ENCODE results near the gene ZNF557. TPM values are rescaled to one million over a fixed set of nuclear protein-coding genes. Genes with fewer than 3 reads are reported as not detected.
"Not testable (repeated sequence)": the region's sequence is repeated elsewhere in the genome, so short reads cannot be mapped to it uniquely, and the experiment has no call there.

ZNF557 gene
- total RNA-seq = 10 to 100 TPM; 15.8 to 17.4 TPM
- polyA plus RNA-seq (2013, experiment 1 of 2) = 5.3 TPM
- 5.6 TPM for polyA plus RNA-seq (2013, experiment 2 of 2)
- total RNA-seq = 27.8 to 124 (median 68.7) reads per million in 172 experiments

- H3K9me3 ChIP-seq (ENCODE audit: control insufficient read depth in 1 of 2, insufficient read depth in 1 of 2, low read length in 2 of 2) = peaks cover 0 to 6% of the 10 kb centered on the region in 2 experiments
- no peak for TF ChIP-seq CTCF (IDR thresholded peaks at IDR 0.05)
- H3K4me1 ChIP-seq (ENCODE audit: insufficient read depth, low read length) = peaks cover 21% of the 10 kb centered on the region
- Mint-ChIP-seq H3K27me3 (no peaks in the 10 kb centered on the region), H3K4me1 (ENCODE audit: low read depth) (peaks cover 23% of the 10 kb centered on the region), H3K4me3 (peak within 1 kb of the TSS; percentile 96), H3K9me3 (no peaks in the 10 kb centered on the region), H3K36me3 (ENCODE audit: low read depth) (peaks cover 43% of the 10 kb centered on the region), H3K27ac (peak within 1 kb of the TSS; percentile 91)
- POLR2A ChIA-PET = interaction anchor here (0.6 to 3.1 kb wide), 32 partner anchors 11 to 1349 kb away, joined by 3 to 55 read pairs (median 4); partner anchors contain the start of genes ALKBH7, ARHGEF18, CATSPERD and GPR108
- DNase-seq = peak; percentile 98 to 100 (median 99)
- peak within 1 kb of the TSS; percentile 85 to 89 for H3K27ac ChIP-seq (ENCODE audit: low read depth in 1 of 2, low read length in 2 of 2)
- no peaks in the 10 kb centered on the region for H3K27me3 ChIP-seq (ENCODE audit: control insufficient read depth in 1 of 2, insufficient read depth in 2 of 2, low read length in 2 of 2)
- CTCF ChIA-PET = interaction anchor here (0.9 to 1.2 kb wide), 3 partner anchors 33 to 800 kb away, joined by 3 read pairs; no protein-coding TSS in a partner anchor
- intact Hi-C loops (cut with DNase I, micrococcal nuclease) = no loop called here
- peaks cover 30% of the 10 kb centered on the region for H3K36me3 ChIP-seq (ENCODE audit: insufficient read depth, low read length)
- peak within 1 kb of the TSS; percentile 88 for H3K4me3 ChIP-seq (ENCODE audit: low read length)
- ATAC-seq (ENCODE audit: poor library complexity) = peak; percentile 95
These were observed at the start of gene ZNF557 for GRCh38 chr19:7069042-7069903. Gene ZNF557, plus strand, starts transcription at chr19:7069703. Its CDS starts 5,372 bp downstream, at chr19:7075075.

GRCh38 chr19:7021331-7021730 lies 48.2 kb upstream of the ZNF557 start, which contains the start of gene MBD3L2B:
Gene MBD3L2B, minus strand, starts transcription at chr19:7021431. Its CDS starts 34 bp downstream, at chr19:7021397.
- H3K4me3 ChIP-seq (ENCODE audit: low read length); DNase-seq; H3K36me3 ChIP-seq (ENCODE audit: insufficient read depth, low read length); H3K4me1 Mint-ChIP-seq (ENCODE audit: low read depth); ATAC-seq (ENCODE audit: poor library complexity); H3K4me1 ChIP-seq (ENCODE audit: insufficient read depth, low read length); intact Hi-C loops (cut with DNase I, micrococcal nuclease); H3K27ac Mint-ChIP-seq; CTCF ChIA-PET; H3K9me3 ChIP-seq (ENCODE audit: control insufficient read depth in 1 of 2, insufficient read depth in 1 of 2, low read length in 2 of 2); H3K9me3 Mint-ChIP-seq; H3K36me3 Mint-ChIP-seq (ENCODE audit: low read depth); H3K27ac ChIP-seq (ENCODE audit: low read depth in 1 of 2, low read length in 2 of 2); H3K4me3 Mint-ChIP-seq; H3K27me3 ChIP-seq (ENCODE audit: control insufficient read depth in 1 of 2, insufficient read depth in 2 of 2, low read length in 2 of 2); POLR2A ChIA-PET; H3K27me3 Mint-ChIP-seq: not testable (repeated sequence)

GRCh38 chr19:7028790-7029189 lies 40.7 kb upstream of the ZNF557 start:
- H3K27me3 ChIP-seq (ENCODE audit: control insufficient read depth in 1 of 2, insufficient read depth in 2 of 2, low read length in 2 of 2); H3K27ac ChIP-seq (ENCODE audit: low read depth in 1 of 2, low read length in 2 of 2); H3K36me3 Mint-ChIP-seq (ENCODE audit: low read depth); H3K4me1 ChIP-seq (ENCODE audit: insufficient read depth, low read length); H3K27me3 Mint-ChIP-seq; H3K27ac Mint-ChIP-seq; ATAC-seq (ENCODE audit: poor library complexity); intact Hi-C loops (cut with DNase I, micrococcal nuclease); DNase-seq; H3K9me3 ChIP-seq (ENCODE audit: control insufficient read depth in 1 of 2, insufficient read depth in 1 of 2, low read length in 2 of 2); H3K4me3 ChIP-seq (ENCODE audit: low read length); H3K9me3 Mint-ChIP-seq; H3K4me3 Mint-ChIP-seq; POLR2A ChIA-PET; CTCF ChIA-PET; H3K36me3 ChIP-seq (ENCODE audit: insufficient read depth, low read length); H3K4me1 Mint-ChIP-seq (ENCODE audit: low read depth): not testable (repeated sequence)

GRCh38 chr19:7030278-7030677 lies 39.2 kb upstream of the ZNF557 start, which contains the start of gene MBD3L5:
Gene MBD3L5, plus strand, starts transcription at chr19:7030578. Its CDS starts 34 bp downstream, at chr19:7030612.
- H3K4me3 ChIP-seq (ENCODE audit: low read length); H3K4me1 ChIP-seq (ENCODE audit: insufficient read depth, low read length); H3K27me3 Mint-ChIP-seq; H3K36me3 ChIP-seq (ENCODE audit: insufficient read depth, low read length); H3K27ac ChIP-seq (ENCODE audit: low read depth in 1 of 2, low read length in 2 of 2); ATAC-seq (ENCODE audit: poor library complexity); H3K27me3 ChIP-seq (ENCODE audit: control insufficient read depth in 1 of 2, insufficient read depth in 2 of 2, low read length in 2 of 2); H3K27ac Mint-ChIP-seq; DNase-seq; H3K4me3 Mint-ChIP-seq; H3K4me1 Mint-ChIP-seq (ENCODE audit: low read depth); POLR2A ChIA-PET; H3K9me3 Mint-ChIP-seq; H3K36me3 Mint-ChIP-seq (ENCODE audit: low read depth); CTCF ChIA-PET; H3K9me3 ChIP-seq (ENCODE audit: control insufficient read depth in 1 of 2, insufficient read depth in 1 of 2, low read length in 2 of 2); intact Hi-C loops (cut with DNase I, micrococcal nuclease): not testable (repeated sequence)

GRCh38 chr19:7040079-7040478 lies 29.4 kb upstream of the ZNF557 start, which contains the start of gene MBD3L4:
Gene MBD3L4, minus strand, starts transcription at chr19:7040179. Its CDS starts 35 bp downstream, at chr19:7040144.
- H3K27ac Mint-ChIP-seq; H3K4me1 Mint-ChIP-seq (ENCODE audit: low read depth); H3K36me3 ChIP-seq (ENCODE audit: insufficient read depth, low read length); H3K4me1 ChIP-seq (ENCODE audit: insufficient read depth, low read length); H3K27me3 ChIP-seq (ENCODE audit: control insufficient read depth in 1 of 2, insufficient read depth in 2 of 2, low read length in 2 of 2); H3K4me3 ChIP-seq (ENCODE audit: low read length); H3K9me3 ChIP-seq (ENCODE audit: control insufficient read depth in 1 of 2, insufficient read depth in 1 of 2, low read length in 2 of 2); CTCF ChIA-PET; H3K36me3 Mint-ChIP-seq (ENCODE audit: low read depth); DNase-seq; H3K27me3 Mint-ChIP-seq; H3K9me3 Mint-ChIP-seq; POLR2A ChIA-PET; intact Hi-C loops (cut with DNase I, micrococcal nuclease); ATAC-seq (ENCODE audit: poor library complexity); H3K27ac ChIP-seq (ENCODE audit: low read depth in 1 of 2, low read length in 2 of 2); H3K4me3 Mint-ChIP-seq: not testable (repeated sequence)

- H3K4me1 Mint-ChIP-seq (ENCODE audit: low read depth); POLR2A ChIA-PET; H3K4me3 Mint-ChIP-seq; CTCF ChIA-PET; H3K27me3 Mint-ChIP-seq; H3K9me3 ChIP-seq (ENCODE audit: control insufficient read depth in 1 of 2, insufficient read depth in 1 of 2, low read length in 2 of 2); H3K27me3 ChIP-seq (ENCODE audit: control insufficient read depth in 1 of 2, insufficient read depth in 2 of 2, low read length in 2 of 2); H3K4me1 ChIP-seq (ENCODE audit: insufficient read depth, low read length); H3K9me3 Mint-ChIP-seq; H3K27ac ChIP-seq (ENCODE audit: low read depth in 1 of 2, low read length in 2 of 2); ATAC-seq (ENCODE audit: poor library complexity); H3K36me3 Mint-ChIP-seq (ENCODE audit: low read depth); intact Hi-C loops (cut with DNase I, micrococcal nuclease); H3K27ac Mint-ChIP-seq; DNase-seq; H3K4me3 ChIP-seq (ENCODE audit: low read length); H3K36me3 ChIP-seq (ENCODE audit: insufficient read depth, low read length): not testable (repeated sequence)
These were observed 27.9 kb upstream of the ZNF557 start for GRCh38 chr19:7041563-7041962.
